Measurements from ENCODE around the gene CCDC8.
"Not testable (repeated sequence)": the region's sequence is repeated elsewhere in the genome, so short reads cannot be mapped to it uniquely, and the experiment has no call there.

CCDC8 gene

DNA sequence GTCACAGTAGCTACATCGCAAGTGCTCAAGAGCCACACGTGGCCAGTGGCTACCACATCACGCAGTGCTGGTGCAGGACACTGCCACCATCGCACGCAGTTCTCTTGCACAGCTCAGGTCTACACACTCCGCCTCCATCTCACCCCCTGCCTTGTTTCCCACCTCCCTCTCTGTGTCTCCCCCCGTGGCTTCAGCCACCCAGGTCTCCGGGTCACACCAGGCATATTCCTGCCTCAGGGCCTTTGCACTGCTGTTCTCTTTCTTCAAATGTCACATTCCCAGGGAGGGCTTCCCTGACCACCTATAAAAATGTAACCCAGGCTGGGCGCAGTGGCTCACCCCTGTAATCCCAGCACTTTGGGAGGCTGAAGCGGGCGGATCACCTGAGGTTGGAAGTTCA is 10.6 kb downstream of the CCDC8 start:
- DNase-seq = no peak

DNA sequence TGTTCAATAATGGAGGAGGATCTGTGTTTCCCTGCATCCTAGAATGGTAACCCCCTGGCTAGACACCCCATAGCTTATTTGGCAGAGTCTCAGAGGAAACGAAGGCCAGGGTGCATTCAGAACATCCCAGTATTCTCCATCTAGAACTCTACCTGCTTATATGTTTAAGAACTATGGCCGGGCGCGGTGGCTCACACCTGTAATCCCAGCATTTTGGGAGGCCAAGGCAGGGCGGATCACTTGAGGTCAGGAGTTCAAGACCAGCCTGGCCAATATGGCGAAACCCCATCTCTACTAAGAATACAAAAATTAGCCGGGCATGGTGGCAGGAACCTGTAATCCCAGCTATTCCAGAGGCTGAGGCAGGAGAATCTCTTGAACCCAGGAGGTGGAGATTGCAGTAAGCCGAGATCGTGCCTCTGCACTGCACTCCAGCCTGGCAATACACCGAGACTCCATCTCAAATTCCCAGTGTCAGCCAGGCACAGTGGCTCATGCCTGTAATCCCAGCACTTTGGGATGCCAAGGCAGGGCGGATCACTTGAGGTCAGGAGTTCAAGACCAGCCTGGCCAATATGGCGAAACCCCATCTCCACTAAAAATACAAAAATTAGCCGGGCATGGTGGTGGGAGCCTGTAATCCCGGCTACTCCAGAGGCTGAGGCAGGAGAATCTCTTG is 15.4 kb downstream of the CCDC8 start:
- not testable (repeated sequence) for DNase-seq

DNA sequence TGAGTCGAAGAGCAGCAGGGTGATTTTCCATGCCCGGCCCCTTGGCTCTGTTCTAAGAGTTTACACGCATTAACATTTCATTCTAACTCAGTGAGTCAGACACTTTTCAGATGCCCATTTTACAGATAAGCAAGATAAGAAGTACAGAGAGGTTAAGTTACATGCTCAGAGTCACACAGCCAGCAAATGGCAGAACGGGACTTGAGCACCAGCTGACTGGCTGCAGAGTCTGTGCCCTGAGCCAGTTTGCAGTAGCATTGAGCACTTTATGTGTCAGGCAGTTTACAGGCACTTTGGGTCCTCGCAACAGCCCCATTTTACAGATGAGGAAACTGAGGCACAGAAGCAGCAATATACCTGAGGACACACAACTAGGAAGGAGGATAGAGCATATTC is 19.0 kb downstream of the CCDC8 start:
- DNase-seq = no peak

DNA sequence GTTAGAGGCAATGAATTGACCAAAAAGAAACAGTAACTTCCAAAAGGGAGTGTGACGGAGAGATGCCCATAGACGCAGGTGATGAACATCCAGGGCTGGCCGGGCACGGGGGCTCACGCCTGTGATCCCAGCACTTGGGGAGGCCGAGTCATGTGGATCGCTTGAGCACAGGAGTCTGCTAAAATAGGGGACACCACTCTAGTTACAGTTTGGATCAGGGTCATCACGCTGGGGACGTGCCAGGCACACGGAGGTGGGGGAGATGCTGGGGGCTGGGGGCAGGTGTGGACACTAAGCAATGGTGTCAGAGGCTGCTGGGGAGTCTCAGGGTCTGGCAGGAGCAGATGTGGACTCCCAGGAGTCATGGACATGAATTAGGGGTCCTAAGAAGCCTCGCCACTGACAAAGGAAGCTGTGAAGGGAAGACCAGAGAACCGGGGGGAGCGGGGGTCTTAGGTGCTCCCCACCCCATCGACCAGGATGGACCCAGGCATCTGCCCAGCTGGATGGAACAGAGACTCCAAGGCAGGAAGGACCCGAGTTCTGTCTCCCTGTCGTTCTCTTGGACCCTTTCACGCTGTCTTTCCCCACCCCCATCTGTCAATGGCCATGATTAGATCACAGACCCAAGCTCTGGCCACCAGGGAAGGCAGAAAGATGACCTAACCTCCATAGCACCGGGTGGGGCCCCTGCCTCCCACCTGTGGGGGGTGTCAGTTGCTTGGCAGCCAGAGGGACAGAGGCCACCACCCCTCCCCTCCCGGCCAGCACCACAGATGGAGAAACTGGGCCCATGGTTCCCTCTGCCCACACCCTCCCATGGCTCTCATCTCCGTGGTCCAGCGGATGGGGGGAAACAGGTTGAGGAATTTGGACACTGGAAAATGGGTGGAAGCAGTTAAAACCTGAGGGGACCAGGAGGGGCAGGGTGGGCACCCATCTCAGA is 19.6 kb downstream of the CCDC8 start:
- DNase-seq = no peak

DNA sequence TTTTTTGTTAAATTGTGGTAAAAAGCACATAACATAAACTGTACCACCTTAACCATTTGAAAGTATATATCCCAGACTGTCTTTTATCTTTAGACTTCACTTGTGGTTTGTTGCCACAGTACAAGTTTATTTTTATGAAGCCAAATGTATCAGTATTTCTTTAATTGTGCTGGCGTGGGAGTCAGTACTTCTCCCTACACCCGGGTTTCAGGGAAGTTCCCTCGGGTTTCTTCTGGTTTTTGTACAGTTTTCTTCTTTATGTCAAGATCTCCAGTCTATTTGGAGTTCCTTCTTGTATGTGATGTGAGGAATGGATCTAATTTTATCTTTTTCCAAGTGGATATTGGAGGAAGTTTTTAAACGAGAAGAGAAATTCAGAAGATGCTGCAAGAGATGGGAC is 20.5 kb downstream of the CCDC8 start:
- no peak for DNase-seq

DNA sequence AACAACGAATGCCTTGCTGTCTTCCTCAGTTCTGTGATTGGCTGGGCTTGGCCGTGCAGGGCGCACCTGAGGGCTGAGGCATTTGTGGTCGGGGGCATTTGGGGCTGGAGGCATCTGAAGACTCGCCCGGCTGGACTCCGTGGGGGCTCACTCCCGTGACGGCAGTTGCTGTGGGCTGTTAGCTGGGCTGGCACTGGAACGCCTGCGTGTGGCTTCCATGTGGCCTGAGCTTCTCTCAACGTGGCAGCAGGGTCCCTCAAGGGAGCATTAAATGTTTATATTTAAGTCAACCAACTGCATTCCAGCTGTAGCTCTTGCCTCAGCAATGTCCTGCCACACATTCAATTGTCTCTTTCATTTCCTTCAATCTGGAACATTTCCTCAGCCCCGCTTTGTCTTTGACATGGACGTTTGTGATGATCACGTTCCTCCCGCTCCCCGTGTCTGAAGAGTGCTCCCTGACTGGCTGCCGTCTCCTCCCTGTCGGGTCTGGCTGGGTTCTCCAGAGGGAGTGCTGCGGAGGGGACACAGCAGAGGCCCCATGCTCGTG is 21.0 kb downstream of the CCDC8 start:
- no peak for DNase-seq

DNA sequence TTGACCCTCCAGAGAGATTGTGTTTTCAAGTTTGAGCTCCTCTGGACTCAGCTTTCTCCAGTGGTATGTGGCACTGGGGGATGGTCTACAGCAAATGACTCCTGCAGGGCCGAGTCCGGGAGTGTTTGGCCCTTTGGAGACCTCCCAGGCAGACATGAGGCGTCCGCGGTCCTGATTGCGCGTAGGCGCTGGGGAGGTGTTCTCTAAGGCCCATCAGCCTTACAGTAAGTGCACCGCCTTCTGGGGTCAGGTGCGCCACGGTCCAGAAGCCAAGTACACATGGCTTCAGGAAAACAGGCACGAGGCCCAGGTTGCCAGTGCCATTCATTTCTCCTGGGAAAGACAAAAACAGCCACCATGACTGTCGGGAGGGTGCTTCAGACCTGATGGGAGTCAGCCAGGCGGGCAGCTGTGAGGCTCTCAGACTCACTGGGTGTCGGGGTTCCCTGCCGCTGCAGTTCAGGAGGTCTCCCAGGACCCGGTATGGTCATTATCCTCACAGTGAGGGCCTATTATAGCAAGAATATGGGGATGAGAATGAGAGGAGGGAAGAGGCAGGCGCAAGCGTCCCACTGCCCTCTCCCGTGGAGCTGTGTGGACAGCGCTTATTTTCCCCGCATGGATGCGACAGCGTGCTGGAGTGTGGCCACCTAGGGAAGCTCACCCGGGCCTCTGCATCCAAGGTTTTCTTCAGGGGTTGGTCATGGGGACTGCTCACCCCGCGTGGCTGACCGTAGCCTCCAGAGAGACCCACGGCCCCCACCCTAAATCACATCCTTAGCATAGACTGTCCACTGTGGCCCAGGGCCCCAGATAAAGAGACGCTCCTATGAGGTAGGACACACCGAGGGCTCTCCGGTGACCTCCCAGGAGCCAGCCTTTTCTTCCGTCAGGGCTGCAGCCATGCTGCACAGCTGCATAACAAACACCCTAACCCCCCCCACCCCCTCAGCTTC is 21.8 kb downstream of the CCDC8 start:
- DNase-seq = no peak

DNA sequence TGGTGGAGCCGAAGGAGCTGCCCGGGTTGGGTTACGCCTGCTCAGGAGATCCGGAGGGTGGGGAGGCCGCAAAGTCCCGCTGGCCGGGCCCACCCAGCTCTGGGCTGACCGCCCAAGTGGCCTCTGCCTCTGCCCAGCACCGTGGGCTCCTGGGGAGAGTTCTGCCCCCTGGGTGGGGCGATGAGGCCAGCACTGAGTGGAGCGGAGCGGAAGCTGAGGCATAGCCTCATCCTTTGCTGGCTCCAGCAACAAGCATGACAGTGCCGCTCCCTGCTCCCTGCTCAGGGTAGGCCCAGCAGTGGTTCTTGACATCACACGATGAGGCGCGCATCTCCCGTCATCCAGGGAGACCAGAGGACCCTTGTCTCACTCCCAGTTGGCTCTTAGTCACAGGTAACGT is 22.5 kb downstream of the CCDC8 start:
- no peak for DNase-seq

DNA sequence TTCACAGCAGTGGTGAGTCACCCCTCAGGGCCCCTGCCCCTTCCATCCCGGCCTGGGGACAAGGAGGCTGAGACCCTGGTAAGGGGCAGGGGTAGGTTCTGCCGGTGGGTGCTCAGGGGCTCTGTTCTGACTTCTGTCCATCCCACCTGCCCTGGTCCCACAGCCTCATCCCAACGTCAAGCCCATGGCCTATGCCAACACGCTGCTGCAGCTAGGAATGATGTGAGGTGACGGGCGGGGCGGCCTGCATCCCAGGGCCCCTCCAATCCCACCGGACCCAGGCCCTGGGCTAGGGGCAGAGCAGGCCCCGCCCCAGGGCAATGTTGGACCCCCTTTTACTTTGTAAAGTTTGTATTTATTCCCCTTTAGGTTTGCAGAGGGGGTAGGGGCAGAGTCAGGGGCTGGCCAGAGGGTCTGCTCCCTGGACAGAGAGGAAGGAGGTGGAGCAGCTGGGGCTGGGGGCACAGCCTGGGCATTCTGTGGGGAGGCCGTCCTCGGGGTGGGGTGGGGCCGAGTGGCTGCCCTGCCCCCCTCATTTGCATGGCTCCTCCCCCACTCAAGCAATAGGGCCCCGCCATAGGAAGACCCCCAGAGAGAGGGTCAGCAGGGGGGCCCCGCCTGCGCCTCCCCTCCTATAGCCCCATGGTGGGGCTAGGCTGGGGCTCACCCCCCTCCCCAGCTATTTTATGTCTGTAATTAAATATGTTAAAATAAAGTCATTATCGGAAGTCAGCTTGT is 23.1 kb downstream of the CCDC8 start:
- DNase-seq = no peak

DNA sequence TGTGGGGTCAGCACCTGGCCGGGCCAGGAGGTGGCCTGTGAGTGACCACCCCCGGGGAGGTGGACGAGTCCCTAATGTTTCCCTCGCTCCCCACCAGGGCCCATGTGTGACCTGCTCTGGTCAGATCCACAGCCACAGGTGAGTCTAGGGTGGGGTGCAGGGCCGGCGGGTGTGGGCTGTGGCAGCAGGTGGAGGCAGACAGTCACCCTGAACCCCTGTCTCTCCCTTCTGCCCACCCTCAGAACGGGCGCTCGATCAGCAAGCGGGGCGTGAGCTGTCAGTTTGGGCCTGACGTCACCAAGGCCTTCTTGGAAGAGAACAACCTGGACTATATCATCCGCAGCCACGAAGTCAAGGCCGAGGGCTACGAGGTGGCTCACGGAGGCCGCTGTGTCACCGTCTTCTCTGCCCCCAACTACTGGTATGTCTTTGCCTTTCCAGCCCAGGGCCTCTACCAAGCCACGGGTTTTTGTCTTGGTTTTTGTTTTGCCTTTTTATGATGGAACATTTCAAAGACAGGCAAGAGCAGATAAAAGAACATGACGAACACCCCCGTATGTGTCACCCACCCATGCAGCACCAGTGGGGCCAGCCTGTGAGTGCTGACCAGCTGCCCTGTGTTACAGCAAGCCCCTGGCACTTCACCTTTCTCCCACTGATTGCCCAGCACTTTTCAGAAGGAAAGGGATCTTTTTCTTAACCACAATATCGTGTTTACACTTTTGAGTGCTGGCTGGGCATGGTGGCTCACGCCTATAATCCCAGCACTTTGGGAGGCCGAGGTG is 24.9 kb downstream of the CCDC8 start:
- DNase-seq = no peak

DNA sequence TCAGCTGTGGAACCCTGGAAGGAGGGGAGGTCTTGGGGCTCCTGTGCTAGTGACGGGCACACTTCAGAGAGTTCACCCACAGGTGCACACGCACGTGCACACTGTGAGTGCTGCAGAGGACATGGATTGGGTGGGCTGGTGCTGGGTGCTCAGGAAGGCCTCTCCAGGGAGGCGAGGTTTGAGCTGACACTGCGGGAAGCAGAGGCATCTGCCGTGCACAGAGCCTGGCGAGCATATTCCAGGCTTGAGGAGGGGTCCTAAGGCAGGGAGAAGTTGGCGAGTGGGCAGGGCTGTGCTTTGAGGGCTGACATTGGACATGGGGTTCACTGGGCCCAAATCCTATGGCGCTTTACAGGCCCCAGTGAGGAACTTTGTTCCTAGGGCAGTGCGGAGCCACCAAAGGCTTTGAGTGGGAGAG is 25.6 kb downstream of the CCDC8 start:
- no peak for DNase-seq

DNA sequence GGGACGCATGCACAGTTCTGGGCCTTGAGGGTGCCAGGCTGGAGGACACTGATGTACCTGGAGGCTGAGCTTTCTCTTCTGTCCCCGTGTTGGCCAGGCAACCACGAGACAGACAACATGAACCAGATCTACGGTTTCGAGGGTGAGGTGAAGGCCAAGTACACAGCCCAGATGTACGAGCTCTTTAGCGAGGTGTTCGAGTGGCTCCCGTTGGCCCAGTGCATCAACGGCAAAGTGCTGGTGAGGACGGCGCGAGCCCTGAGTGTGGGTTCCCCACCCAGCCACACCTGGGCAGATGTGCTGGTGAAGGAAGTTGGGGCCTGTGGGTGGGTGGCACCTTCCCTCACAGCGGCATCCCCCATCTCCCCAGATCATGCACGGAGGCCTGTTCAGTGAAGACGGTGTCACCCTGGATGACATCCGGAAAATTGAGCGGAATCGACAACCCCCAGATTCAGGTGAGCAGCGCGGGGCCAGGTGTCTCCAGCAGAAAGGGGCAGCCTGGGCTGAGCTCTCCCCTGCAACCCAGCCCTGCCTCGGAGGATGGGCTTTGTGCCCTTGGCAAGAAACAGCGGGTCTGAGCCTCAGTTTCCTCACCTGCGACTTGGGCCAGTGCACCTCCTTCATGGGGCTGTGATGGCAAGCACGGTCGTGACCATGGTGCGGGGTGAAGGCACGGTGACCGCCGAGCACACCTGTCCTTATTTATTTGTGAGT is 26.2 kb downstream of the CCDC8 start:
- DNase-seq = no peak

DNA sequence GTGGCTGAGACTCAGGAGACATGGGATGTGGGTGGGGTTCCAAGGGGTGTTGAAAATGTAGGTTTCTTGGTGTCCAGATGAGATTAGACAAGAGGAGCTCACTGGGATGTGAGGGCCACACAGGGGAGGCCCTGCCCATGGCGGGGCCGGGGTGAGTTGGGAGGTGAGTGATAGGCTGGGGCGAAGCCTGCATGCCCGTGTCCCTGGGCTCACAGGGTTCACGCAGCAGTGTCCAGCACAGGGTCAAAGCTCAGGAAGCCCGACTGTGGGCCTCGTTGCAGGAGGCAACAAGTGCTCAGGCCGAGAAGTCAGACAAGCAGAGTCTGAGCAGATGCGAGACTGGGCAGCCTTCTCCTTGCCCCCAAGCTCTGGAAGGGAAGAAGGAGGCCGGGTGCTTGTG is 27.2 kb downstream of the CCDC8 start:
- DNase-seq = no peak

DNA sequence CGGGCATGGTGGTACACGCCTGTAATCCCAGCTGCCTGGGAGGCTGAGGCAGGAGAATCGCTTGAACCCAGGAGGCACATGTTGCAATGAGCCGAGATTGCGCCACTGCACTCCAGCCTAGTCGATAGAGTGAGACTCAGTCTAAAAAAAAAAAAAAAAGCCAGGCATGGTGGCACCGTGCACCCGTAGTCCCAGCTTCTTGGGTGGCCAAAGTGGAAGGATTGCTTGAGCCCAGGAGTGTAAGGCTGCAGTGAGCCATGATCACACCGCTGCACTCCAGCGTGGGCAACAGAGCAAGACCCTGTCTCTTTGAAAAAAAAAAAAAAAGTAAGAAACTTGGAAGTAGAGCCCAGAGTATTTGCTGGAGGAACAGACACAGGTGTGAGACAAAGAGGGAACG is 27.7 kb downstream of the CCDC8 start:
- DNase-seq = no peak

DNA sequence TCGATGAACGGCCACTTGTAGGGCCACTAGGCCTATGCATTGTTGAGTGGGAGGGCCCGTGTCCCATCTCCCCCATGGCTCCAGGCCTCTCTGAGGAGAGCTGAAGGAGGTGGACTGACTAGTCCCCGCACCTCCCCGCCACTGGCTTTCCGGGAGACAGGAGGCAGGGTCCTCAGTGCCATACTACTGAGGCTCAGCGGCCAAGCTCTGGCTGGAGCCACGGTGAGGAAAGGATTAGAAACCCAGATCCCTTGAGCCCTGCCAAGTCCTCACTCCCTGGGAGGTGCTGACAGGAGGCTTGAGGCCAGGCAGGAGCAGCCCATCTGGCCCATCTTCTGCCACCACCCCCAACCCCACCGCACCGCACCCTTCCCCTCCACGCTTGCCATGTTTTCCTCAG is 29.0 kb downstream of the CCDC8 start:
- DNase-seq = no peak

DNA sequence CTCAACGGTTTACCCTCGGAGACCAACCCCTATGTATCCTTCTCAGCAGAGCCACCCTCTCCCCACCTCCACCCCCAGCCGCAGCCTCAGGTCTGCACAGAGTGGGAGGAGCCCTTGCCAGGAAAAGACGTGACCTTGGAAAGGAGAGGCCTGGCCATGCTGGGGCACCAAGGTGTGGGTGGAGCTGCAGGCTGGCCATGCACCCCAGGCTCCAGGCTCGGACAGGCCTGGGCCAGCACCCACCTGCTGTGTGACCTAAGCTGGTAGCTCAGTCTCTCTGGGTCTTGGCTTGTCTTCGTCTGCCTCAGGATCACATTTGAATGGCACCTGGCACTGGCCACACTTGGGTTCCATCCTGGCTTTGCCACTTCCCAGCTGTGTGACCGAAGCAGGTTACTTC is 29.5 kb downstream of the CCDC8 start:
- no peak for DNase-seq

DNA sequence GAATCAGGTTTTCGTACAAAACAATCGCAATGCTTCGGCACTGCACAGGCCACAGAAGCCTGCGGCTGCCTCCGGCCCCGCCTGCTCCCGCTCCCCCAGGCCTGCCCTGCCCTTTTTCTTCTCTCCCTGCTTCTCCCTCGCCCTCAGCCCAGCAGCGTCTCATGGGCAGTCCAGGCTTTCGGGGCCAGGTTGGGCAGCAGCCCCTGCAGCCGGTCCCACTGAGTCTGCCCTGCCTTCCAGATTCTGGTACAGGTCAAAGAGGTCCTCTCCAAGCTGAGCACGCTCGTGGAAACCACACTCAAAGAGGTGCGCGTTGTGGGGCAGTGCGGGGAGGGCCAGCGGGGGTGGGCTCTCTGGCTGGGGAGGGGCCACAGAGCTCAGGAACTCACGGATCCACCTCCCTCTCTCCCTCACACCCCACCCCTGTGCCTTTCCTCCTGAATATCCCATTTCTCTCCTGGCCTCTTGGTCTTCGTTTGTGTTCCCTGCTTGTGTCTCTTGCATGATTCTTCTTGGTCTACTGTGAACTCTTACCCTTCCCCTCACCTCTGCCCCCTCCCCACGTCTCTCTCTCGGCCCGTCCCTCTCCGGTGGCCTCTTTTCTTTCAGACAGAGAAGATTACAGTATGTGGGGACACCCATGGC is 30.1 kb downstream of the CCDC8 start:
- no peak for DNase-seq

DNA sequence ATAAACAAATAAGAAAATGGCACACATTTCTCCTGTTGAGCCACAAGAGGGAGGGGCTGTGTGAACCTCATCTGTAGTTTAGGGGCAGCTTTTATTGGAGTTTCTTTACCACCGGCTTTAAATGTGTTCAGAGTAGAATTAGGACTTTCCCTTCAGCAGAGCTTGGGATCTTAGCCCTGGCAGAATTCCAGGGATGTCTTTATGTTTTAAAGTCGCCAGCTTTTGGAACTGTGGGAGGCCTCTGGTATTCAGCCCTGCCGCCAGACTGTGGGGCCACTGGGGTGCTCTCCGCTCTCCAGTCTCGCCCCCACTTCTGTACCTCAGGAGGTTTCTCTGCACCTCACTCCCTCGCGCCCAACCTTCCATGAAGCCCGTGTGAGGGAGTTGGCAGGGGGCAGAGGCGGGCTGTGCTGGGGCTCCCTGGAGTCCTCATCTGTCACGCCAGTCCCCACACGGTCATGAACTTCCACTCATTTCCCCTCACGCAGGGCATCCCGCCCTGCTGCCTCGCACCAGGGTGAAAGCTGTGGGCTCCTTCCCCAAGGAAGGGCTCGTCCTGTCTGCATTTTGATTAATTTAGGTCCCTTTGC is 31.5 kb downstream of the CCDC8 start:
- DNase-seq = no peak

DNA sequence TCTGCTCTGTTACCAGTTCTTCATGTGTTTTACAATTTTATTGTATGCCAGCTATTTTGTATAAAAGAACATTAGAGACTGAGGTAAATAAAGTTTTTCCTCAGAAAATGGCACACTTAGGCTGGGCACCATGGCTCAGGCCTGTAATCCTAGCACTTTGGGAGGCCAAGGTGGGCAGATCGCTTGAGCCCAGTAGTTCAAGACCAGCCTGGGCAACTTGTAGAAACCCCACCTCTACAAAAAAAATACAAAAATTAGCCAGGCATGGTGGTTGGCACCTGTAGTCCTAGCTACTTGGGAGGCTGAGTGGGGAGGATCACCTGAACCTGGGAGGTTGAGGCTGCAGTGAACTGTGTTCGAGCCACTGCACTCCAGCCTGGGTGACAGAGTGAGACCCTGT is 32.0 kb downstream of the CCDC8 start:
- DNase-seq = no peak

DNA sequence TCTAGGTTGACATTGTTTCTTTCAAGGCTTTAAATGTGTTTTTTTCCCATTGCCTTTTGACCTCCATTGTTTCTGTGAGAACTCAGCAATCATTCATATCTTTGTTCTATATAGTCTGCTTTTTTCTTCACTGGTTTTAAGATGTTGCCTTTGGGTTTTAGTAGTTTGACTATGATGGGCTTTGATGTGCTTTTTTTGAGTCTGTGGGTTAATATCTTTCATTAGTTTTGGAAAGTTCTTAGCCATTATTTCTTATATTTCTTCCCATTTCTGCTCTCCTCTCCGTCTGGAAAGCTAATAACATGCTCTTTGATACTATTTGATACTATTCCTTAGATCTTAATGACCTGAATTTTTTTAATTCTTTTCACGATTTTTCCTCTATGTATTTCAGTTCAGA is 32.7 kb downstream of the CCDC8 start:
- no peak for DNase-seq

Measured in COR-L47 (cell line).